ENCODE results near the gene TCEA2.
A peak's percentile ranks its signal among the peaks of the same experiment; 100 is the strongest.

Gene TCEA2

GRCh38 chr20:64067733-64068307, 4.8 kb downstream of the TCEA2 start:
- no peak for DNase-seq

DNA sequence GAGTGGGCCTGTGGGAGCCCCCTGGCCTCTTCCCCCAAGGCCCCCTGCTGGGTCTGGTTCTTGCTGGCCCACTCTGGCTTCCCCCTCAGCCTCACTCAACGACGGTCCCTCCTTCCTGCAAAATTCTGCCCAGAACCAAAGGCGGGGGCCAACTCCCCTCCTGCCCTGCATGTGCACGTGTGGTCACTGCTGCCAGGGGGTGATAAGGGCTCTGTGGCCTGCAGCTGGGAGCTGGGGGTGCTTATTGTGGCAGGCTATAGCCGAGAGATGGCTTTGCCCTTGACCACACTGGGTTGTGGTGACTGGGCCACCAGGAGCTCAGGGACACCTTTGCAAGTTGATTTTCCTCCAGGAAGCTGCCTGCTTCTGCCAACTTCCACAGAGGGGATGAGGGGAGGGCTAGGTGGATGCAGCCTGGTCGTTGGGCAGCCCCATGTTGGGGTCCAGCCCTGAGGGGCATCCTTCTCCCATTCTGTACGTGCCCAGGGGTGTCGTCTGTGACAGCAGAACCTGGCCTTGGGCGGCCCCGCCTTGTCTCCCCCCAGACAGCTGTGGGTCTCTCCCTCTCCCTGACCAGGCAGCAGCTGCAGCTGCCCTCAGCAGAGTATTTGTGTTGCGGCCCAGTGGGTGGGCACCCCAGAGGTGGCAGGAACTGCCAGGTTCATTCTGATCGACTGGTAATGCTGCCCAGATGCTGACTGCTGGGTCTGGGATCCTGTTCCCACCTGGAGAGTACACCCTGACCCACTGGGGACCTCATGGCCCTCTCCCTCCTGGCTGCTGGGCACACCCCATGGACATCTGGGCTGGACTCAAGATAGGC, 5.6 kb downstream of the TCEA2 start:
- no peak for DNase-seq

DNA sequence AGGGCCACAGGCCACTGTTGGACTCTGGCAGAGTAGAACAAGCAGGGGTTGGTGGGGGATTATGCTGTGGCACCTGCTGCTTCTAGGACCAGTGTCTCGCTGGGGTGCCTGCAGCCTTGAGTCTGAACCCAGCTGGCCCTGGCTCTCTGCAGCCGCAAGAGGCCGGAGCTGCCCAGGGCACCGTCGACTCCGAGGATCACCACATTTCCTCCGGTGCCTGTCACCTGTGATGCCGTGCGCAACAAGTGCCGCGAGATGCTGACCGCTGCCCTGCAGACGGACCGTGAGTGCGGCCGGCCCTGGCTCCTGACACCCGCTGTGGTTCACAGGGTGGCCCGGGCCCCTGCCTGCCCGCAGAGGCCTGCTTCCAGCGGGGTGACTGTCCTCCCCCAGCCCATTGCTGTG, 6.2 kb downstream of the TCEA2 start:
- DNase-seq: no peak

DNA sequence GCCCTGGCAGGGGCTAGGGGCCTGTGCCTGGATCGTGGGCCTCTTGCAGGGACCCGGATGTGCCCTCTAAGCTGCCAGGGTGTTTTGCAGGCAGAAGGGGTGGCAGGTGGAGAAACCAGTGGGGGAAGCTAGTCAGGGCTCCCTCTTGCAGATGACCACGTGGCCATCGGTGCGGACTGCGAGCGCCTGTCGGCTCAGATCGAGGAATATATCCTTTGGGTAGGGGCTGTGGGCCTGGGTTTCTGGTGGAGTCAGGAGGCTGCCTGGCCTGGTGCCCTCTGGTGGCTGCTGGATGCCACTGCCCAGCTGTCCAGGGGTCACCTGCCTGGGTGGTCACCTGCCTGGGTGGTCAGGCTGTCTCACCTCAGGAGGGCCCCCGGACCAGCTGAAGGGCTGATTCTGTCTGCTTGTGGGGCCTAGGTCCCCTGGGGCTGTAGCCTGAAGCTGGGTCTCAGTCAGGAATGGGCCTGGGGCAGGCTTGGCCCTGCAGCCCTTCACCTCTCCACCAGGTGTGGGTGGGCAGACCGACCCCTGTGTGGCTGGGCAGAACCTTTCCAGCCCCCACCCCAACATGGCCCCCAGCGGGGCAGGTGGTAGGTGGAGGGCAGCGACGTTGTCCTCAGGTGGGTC, 6.7 kb downstream of the TCEA2 start:
- DNase-seq: no peak

GRCh38 chr20:64070244-64070993, 7.4 kb downstream of the TCEA2 start:
- DNase-seq: no peak

DNA sequence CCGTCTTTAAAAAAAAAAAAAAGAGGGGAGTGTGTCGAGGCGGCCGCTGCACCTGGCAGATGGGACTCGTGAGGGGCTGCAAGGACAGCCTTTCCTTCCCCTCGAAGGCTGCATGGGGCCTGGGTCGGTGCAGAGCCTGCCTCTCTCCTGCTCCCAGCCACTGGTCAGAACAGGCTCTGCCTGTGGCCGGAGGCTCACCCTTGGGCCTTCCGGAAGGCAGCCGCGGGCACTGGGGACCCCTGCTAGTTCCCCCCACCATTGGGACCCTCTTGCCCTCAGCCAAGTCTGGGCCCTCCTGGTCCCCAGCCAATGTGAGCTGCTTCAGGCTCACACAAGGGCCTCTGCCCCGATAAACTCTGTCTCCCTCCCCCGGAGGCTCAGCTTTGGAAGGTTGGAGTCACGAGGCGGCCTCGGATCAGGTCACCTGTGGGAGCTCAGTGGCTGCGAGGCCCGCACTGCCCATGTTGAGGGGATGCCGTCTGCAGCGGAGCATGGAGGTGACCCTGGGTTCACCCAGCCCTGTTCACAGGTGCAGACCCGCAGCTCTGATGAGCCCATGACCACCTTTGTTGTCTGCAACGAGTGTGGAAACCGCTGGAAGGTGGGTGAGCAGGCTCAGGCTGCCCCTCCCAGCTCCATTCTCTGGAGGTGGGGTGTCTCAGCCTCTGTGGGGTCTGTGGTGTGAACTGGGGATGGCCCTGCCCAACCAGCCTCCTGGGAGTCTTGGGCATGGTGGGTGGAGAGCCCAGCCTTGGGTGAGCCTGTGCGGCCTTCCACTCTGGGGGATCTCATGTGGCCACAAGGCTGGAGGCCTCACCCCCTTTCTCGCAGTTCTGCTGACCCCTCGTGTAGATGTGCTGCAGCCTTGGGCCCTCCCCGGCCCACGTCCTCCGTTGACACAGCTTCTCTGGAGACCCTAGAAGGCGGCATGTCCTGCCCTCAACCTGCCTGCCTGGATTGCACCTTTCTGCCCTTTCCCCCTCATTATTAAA, 8.6 kb downstream of the TCEA2 start:
- DNase-seq: no peak

GRCh38 chr20:64072498-64073063, 9.6 kb downstream of the TCEA2 start:
- no peak for DNase-seq

DNA sequence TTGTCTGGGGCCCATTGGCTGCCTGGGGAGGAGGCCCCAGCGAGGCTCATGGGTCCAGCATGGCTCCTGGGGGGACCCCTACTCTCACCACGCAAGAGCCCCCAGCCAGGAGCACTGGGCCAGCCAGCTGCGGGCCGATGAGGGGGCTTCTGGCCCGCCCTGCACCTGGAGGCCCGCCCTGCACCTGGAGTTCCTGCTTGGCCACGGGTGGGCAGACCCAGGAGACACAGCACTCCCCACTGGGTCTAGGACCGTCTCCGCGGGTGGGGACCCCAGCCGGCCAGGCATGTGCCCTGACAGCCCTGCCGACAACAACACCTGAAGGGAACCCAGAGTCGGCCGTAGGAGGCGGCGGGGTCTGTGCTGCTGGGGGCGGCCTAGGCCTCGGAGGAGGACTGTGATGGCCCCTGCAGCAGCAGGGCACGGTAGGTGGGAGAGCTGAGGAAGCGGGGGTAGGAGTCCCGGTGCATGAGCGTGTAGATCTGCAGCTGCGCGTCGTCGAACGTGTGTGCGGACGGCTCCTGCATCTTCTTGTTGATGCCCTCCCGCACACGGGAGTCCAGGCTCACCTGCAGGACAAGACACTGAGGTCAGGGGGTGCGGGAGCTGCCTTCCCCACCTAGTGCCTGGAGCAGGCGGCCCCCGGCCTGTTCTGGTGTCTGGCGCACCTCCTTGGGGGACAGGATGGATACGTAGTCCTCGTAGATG, 10.6 kb downstream of the TCEA2 start:
- DNase-seq: no peak

DNA sequence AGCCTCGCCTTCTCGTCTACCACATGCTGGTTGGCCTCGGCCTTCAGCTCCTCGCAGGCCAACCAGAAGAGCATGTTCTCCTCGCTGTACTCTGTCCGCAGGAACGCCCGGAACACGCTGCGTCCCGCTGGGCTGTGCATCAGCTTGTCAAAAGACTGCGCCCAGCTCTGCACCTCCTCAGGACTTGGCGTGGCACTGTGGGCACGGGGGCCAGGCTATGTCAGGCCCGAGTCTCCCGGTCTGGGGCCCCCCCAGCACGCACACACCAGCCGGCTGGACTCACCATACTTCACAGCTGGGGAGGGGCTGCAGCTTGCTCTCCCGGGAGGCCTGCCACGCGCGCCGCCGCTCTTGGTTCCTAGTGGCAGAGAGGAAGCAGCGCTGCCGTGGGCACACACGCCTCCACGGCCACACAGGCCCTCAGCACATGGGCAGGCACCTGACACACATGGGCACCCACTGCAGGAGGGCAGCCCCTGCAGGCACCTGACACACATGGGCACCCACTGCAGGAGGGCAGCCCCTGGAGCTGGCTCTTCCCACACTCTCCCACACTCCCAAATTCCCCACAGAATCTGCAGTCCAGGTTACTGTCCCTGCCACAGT, 11.3 kb downstream of the TCEA2 start:
- DNase-seq: no peak

DNA sequence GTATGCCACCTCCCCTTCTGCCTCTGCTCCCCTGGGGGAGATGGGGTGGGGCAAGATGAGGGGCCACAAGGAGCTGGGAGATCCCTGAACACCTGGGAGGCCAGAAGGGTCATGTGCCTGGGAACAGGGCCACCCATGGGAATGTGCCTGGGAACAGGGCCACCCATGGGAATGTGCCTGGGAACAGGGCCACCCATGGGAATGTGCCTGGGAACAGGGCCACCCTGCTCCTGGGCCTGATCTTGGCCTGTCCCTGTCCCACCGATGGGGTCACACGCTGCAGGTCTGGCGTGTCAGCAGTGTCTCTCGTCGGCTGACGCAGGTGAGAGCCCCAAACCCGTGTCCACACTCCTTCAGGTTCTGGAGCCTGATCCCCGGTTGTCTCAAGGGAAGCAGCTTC, 12.0 kb downstream of the TCEA2 start:
- no peak for DNase-seq

DNA sequence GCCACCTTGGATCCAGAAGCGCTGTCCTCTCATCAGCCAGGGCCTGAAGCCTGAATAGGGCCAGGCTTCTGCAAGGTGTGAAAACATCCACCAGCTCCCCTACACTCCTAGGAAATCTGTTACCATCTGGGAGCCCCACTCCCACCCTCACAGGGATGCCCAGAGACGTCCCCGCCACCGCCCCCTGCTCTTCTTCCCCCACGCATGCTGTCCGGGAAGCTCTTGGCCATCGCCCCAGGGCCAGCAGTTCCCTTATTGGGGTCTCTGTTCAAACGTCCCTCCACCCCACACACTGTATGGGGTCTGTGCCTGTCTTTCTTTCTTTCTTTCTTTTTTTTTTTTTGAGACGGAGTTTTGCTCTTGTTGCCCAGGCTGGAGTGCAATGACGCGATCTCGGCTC, 12.6 kb downstream of the TCEA2 start:
- DNase-seq: no peak

- no peak for DNase-seq
Observed at GRCh38 chr20:64076061-64076997, 13.3 kb downstream of the TCEA2 start.

DNA sequence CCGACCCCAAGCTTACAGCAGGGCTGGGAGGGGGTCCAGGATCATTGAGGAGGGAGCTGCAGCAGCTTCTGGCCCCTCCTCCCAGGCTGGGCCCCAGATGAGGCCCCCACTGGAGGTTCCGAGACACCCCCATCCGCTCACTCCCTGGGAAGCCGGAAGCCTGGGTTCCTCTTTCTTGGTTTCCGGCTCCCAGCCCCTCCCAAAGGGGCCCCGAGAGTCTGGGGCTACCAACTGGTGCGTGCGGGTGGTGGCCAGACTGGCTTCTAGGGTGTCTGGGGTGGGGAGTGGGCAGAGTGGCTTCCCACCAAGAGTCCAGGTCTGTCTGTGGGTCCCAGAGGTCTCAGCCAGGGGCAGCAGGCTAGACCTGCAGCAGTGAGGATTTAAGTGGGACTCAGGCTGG, 14.1 kb downstream of the TCEA2 start:
- DNase-seq: no peak

- DNase-seq: no peak
Observed at GRCh38 chr20:64077541-64077875, 14.5 kb downstream of the TCEA2 start.

GRCh38 chr20:64077876-64078551, 15.0 kb downstream of the TCEA2 start:
- DNase-seq: no peak

DNA sequence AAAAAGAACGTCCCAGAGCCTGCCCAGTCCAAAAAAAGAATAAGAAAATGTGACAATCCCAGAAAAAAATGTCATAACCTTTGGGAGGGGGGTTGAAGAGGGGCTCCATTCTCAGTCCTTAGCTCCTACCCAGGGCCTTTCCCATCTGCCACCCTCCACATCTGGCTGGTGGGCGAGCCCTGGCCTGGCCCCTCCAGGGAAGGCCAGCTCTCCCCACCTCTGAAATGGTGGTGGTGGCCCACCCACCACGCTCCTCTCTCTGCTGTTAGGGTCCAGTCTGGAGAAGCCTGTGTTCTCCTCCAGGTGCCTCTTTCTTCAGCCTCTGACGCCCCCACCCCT, 15.9 kb downstream of the TCEA2 start:
- no peak for DNase-seq

GRCh38 chr20:64079273-64080012, 16.4 kb downstream of the TCEA2 start, which contains the start of gene RGS19:
Gene RGS19 (minus strand): TSS chr20:64079518. CDS start chr20:64076886, 2,632 bp downstream.
- DNase-seq: peak; percentile 55
